Adipocyte (in vitro differentiated cells): ENCODE data around the gene SLC35D2.
A peak's percentile ranks its signal among the peaks of the same experiment; 100 is the strongest.
"Not testable (repeated sequence)": the region's sequence is repeated elsewhere in the genome, so short reads cannot be mapped to it uniquely, and the experiment has no call there.

ENCODE experiments used
- DNase-seq: peaks from one replicate; pipeline ENCODE4 v3.0.0-alpha.2; 2015; ENCODE audit warnings: low read depth
- H3K27me3 ChIP-seq: replicated peaks from 2 replicates; pipeline ENCODE4 v1.7.0; 2013; ENCODE audit warnings: mild to moderate bottlenecking, low read length, moderate library complexity; ENCODE audit not compliant: control insufficient read depth, insufficient read depth
- H3K36me3 ChIP-seq: 2 replicates; pipeline ENCODE4 v1.7.0; 2013; ENCODE audit warnings: low read length, mild to moderate bottlenecking, moderate library complexity; ENCODE audit not compliant: control insufficient read depth, insufficient read depth, severe bottlenecking
- H3K4me1 ChIP-seq: 2 replicates; pipeline ENCODE4 v1.7.0; 2013; ENCODE audit warnings: mild to moderate bottlenecking, low read length, moderate library complexity; ENCODE audit not compliant: control insufficient read depth, insufficient read depth
- H3K4me3 ChIP-seq: 2 replicates; pipeline ENCODE4 v1.7.0; 2013; ENCODE audit warnings: mild to moderate bottlenecking, low read length, moderate library complexity
- H3K9ac ChIP-seq: 2 replicates; pipeline ENCODE4 v1.7.0; 2013; ENCODE audit warnings: mild to moderate bottlenecking, low read length, moderate library complexity
- H3K9me3 ChIP-seq: 2 replicates; pipeline ENCODE4 v1.7.0; 2013; ENCODE audit warnings: mild to moderate bottlenecking, low read length, moderate library complexity; ENCODE audit not compliant: control insufficient read depth

Gene SLC35D2

GRCh38 chr9:96378187-96378586 is 5.3 kb downstream of the SLC35D2 start:
- Histone ChIP-seq H3K4me1 (peaks cover 14% of the 10 kb centered on the region), H3K27me3 (no peaks in the 10 kb centered on the region), H3K9ac (no peak overlapping the region), H3K36me3 (no peaks in the 10 kb centered on the region), H3K4me3 (no peak overlapping the region), H3K9me3 (no peaks in the 10 kb centered on the region)
- DNase-seq = no peak

- DNase-seq = peak; percentile 51
- H3K9me3 ChIP-seq = no peaks in the 10 kb centered on the region
Observed at GRCh38 chr9:96376891-96377874, 6.3 kb downstream of the SLC35D2 start.

GRCh38 chr9:96375507-96375906 is 8.0 kb downstream of the SLC35D2 start:
- not testable (repeated sequence) for DNase-seq, H3K27me3 ChIP-seq, H3K36me3 ChIP-seq, H3K9ac ChIP-seq, H3K4me3 ChIP-seq, H3K9me3 ChIP-seq
- peaks cover 11% of the 10 kb centered on the region for H3K4me1 ChIP-seq

More at GRCh38 chr9:96376891-96377874, 6.3 kb downstream of the SLC35D2 start:
- H3K4me3 ChIP-seq = no peak overlapping the region
- no peaks in the 10 kb centered on the region for H3K36me3 ChIP-seq
- peaks cover 11% of the 10 kb centered on the region for H3K4me1 ChIP-seq
- H3K9ac ChIP-seq = no peak overlapping the region
- H3K27me3 ChIP-seq = no peaks in the 10 kb centered on the region

GRCh38 chr9:96367943-96368342 is 15.6 kb downstream of the SLC35D2 start:
- no peaks in the 10 kb centered on the region for H3K27me3 ChIP-seq
- H3K4me3 ChIP-seq = no peak overlapping the region
- H3K9ac ChIP-seq = no peak overlapping the region
- DNase-seq = no peak
- peaks cover 13% of the 10 kb centered on the region for H3K36me3 ChIP-seq
- no peaks in the 10 kb centered on the region for H3K4me1 ChIP-seq
- H3K9me3 ChIP-seq = no peaks in the 10 kb centered on the region

GRCh38 chr9:96363175-96363967 is 20.1 kb downstream of the SLC35D2 start:
- Histone ChIP-seq H3K9ac (no peak overlapping the region), H3K9me3 (no peaks in the 10 kb centered on the region), H3K4me3 (no peak overlapping the region), H3K27me3 (no peaks in the 10 kb centered on the region), H3K36me3 (peaks cover 30% of the 10 kb centered on the region), H3K4me1 (no peaks in the 10 kb centered on the region)
- no peak for DNase-seq

- not testable (repeated sequence) for H3K9ac ChIP-seq, H3K4me1 ChIP-seq, H3K4me3 ChIP-seq, H3K9me3 ChIP-seq, DNase-seq, H3K27me3 ChIP-seq
- peaks cover 36% of the 10 kb centered on the region for H3K36me3 ChIP-seq
Observed at GRCh38 chr9:96362119-96362518, 21.4 kb downstream of the SLC35D2 start.

- Histone ChIP-seq H3K4me1 (no peaks in the 10 kb centered on the region), H3K4me3 (no peak overlapping the region), H3K9me3 (no peaks in the 10 kb centered on the region), H3K27me3 (no peaks in the 10 kb centered on the region), H3K9ac (no peak overlapping the region), H3K36me3 (peaks cover 37% of the 10 kb centered on the region)
- DNase-seq = no peak
Observed at GRCh38 chr9:96361668-96362067, 21.8 kb downstream of the SLC35D2 start.

- Histone ChIP-seq H3K4me3 (no peak overlapping the region), H3K27me3 (no peaks in the 10 kb centered on the region)
- DNase-seq = no peak
Observed at GRCh38 chr9:96360976-96361375, 22.5 kb downstream of the SLC35D2 start.

GRCh38 chr9:96360523-96360922 is 23.0 kb downstream of the SLC35D2 start:
- not testable (repeated sequence) for H3K27me3 ChIP-seq, H3K9me3 ChIP-seq, H3K9ac ChIP-seq, H3K4me1 ChIP-seq, H3K4me3 ChIP-seq, DNase-seq
- peaks cover 47% of the 10 kb centered on the region for H3K36me3 ChIP-seq

More at GRCh38 chr9:96360976-96361375, 22.5 kb downstream of the SLC35D2 start:
- H3K9ac ChIP-seq = no peak overlapping the region
- H3K36me3 ChIP-seq = peaks cover 44% of the 10 kb centered on the region
- H3K9me3 ChIP-seq = no peaks in the 10 kb centered on the region
- no peaks in the 10 kb centered on the region for H3K4me1 ChIP-seq

GRCh38 chr9:96350866-96351265 is 32.6 kb downstream of the SLC35D2 start:
- no peaks in the 10 kb centered on the region for H3K4me1 ChIP-seq
- H3K4me3 ChIP-seq = no peak overlapping the region
- no peak overlapping the region for H3K9ac ChIP-seq
- no peaks in the 10 kb centered on the region for H3K9me3 ChIP-seq
- no peaks in the 10 kb centered on the region for H3K27me3 ChIP-seq
- no peak for DNase-seq
- peaks cover 29% of the 10 kb centered on the region for H3K36me3 ChIP-seq

- H3K27me3 ChIP-seq = no peaks in the 10 kb centered on the region
- no peak overlapping the region for H3K4me3 ChIP-seq
- H3K4me1 ChIP-seq = peaks cover 14% of the 10 kb centered on the region
- H3K9ac ChIP-seq = no peak overlapping the region
- DNase-seq = no peak
- no peaks in the 10 kb centered on the region for H3K9me3 ChIP-seq
- H3K36me3 ChIP-seq = peaks cover 23% of the 10 kb centered on the region
Observed at GRCh38 chr9:96348261-96348660, 35.2 kb downstream of the SLC35D2 start.
